Measurements from ENCODE around the gene RERE.
"Not testable (repeated sequence)": the region's sequence is repeated elsewhere in the genome, so short reads cannot be mapped to it uniquely, and the experiment has no call there.

The RERE gene

DNA sequence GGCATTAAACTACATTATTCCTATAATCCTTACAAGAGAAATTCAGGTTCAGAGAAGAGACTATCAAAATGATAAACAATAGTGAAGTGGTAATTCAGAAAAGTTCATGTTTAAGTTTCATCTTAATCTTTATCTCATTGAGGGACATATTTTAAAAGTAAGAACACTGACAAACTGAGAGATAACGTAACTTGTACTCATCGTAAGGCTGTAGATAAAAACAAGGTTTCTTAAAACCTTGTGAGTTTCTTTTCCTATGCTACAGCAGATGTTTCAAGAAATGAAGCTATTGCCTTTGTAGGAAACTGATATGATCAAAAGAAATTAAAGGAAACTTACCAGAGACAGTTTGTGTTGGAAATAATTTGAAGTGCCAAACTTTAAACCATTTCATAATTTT, 65.0 kb downstream of the RERE start:
- DNase-seq (ENCODE audit: low read depth), result no peak

GRCh38 chr1:8751984-8752383, 65.5 kb downstream of the RERE start:
- DNase-seq (ENCODE audit: low read depth), result no peak

DNA sequence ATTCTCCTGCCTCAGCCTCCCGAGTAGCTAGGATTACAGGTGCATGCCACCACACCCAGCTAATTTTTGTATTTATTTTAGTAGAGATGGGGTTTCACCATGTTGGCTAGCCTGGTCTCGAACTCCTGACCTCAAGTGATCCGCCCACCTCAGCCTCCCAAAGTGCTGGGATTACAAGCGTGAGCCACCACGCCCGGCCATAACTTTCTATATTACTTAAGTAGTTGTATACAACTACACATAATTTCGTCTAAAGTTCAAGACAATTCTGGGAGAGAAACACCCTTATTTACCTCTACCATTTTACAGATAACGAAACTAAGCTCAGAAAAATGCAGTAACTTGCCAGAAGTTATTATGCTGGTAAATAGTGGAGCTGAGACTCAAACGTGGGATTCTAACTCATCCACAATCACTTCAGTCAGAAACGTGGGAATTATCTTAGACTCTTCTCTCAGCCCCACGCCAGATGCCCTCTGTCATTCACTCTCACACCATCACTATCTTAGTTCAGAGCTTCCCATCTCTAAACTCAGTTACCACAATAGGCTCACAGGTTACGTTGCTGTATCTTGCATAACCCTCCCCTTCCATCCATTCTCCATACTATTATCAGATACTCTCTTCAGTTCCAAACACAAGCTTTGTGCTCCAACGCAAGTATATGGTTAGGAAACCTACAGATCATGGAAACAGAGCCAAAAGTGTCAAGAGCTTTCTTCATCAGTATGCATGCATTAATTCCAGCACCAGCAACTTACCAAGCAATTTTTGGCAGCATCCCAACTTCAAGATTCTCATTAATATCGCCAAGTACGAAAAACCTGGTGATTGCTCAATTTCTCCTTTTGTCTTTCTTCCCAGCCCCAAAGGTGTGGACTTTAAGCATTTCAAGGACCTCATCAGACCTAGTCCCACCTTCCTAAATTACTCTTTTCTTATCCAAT, 69.3 kb downstream of the RERE start:
- no peak for DNase-seq (ENCODE audit: low read depth)

- DNase-seq (ENCODE audit: low read depth), result no peak
Observed at GRCh38 chr1:8746554-8746953, 70.9 kb downstream of the RERE start.

- no peak for DNase-seq (ENCODE audit: low read depth)
Observed at GRCh38 chr1:8745749-8746390, 71.6 kb downstream of the RERE start.

GRCh38 chr1:8745346-8745745, 72.1 kb downstream of the RERE start:
- no peak for DNase-seq (ENCODE audit: low read depth)

DNA sequence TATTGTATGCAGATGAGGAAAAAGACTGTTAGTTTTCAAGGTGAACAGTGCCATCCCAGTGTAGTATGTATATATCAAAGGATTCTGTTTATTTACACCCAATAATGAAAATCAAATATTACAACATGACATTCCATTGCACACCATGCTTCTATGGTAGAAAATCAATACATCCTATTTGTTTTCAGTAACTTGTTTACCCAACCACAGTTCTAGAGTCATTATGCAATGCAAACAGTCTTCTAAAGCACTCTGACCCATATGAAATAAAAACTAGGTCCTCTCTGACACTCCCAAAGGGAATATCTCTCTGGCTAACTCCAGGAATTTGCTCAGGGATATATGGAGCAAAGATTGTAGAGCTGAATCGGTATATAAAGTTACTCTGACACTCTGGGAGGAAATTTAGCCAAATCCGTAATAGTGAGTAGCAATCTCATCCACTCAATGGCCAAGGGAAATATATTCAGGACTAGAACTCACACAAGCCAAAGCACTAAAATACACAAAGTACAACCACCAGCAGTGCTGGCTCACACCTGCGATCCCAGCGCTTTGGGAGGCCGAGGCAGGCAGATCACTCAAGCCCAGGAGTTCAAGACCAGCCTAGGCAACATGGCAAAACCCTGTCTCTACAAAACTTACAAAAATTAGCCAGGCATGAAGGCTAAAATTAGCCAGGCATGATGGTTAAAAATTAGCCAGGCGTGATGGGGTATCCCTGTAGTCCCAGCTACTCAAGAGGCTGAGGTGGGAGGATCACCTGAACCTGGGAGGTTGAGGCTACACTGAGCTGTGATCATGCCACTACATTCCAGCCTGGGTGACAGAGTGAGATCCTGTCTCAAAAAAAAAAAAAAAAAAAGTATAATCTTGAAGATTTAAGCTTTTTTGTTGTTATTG, 75.2 kb downstream of the RERE start:
- DNase-seq (ENCODE audit: low read depth), result no peak

- DNase-seq (ENCODE audit: low read depth), result no peak
Observed at GRCh38 chr1:8740034-8740449, 77.4 kb downstream of the RERE start.

DNA sequence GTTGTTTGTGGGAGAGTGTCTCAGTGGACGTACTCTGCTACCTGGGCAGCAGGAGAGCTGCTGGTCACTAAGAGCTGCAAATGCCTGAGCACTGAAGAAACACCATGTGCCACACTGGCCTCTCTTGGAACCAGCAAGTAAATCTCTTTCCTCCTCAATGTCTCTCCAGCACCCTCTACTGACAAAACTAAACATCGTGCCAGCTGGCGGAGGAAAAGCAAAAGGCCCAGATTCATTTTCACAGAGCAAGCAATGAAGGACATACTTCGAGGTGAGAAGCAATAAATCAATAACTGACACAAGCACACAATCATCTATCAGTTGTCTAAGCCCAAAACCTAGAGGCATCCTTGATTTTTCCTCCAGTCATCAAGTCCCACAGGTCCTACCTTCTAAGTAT, 78.1 kb downstream of the RERE start:
- DNase-seq (ENCODE audit: low read depth), result no peak

DNA sequence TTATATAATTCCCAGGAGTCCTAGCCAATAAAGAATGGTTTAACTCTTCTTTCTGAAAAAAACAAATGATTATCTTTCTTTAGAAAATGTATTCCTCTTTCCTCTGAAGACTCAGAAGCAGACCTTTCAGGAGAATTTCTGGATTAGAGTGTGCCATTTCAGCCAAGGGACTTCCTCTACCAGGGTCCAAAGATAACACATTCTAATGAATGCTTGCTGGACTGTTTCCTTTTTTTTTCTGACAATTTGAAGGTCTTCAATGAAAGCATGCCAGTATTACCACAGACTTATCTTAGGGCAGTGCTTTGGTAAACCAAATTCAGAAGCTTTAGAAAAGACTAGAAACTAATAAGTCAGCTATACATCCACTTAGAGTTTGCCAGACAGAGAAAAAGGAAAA, 80.5 kb downstream of the RERE start:
- DNase-seq (ENCODE audit: low read depth), result no peak

DNA sequence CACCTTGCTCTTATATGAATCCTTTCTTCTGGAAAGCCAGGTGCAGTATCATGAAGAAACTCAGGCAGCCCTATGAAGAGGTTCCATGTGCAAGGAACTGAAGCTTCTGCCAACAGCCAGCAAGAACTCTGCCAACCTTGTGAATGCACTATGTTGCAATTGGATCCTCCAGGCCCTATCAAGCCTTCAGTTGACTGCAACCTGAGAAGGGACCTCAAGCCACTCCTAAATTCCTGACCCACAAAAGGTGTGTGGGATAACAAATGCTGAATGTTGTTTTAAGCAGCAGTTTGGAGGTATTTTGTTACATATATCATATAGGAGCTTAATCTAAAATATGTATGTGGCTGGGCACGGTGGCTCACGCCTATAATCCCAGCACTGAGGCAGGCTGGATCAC, 84.0 kb downstream of the RERE start:
- DNase-seq (ENCODE audit: low read depth), result no peak

GRCh38 chr1:8731162-8731561, 86.3 kb downstream of the RERE start:
- DNase-seq (ENCODE audit: low read depth), result no peak

DNA sequence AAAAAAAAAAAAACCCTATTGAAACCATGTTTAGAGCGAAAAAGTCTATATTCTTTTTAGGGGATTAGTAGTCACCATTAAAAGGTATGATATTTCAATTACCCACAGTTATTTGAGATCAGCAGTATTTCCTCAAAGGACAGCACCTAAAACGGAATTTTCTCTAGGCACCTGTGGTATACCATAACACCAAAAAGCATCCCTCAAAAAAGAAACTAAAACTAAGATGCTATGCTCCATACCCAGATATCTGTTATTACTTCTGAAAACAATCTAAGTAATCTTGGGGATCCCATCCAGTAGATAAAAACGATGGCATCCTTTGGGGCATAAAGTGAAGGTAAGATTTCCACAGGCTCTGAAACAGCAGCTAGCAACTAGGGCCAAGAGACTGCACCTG, 89.0 kb downstream of the RERE start:
- DNase-seq (ENCODE audit: low read depth), result no peak

GRCh38 chr1:8727809-8728213, 89.6 kb downstream of the RERE start:
- DNase-seq (ENCODE audit: low read depth), result no peak

DNA sequence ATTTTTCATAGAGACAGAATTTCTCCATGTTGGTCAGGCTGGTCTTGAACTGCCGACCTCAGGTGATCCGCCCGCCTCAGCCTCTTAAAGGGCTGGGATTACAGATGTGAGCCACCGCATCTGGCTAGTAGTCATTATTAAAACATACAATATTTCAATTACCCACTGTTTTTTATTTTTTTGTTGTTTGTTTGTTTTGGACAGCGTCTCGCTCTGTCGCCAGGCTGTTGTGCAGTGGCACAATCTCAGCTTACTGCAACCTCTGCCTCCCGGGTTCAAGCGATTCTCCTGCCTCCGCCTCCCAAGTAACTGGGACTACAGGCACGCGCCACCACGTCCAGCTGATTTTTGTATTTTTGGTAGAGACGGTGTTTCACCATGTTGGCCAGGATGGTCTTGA, 90.1 kb downstream of the RERE start:
- DNase-seq (ENCODE audit: low read depth), result not testable (repeated sequence)

GRCh38 chr1:8726801-8727186, 90.6 kb downstream of the RERE start:
- DNase-seq (ENCODE audit: low read depth), result not testable (repeated sequence)

GRCh38 chr1:8723010-8723409, 94.4 kb downstream of the RERE start:
- no peak for DNase-seq (ENCODE audit: low read depth)

GRCh38 chr1:8722366-8722765, 95.1 kb downstream of the RERE start:
- no peak for DNase-seq (ENCODE audit: low read depth)

- DNase-seq (ENCODE audit: low read depth), result no peak
Observed at GRCh38 chr1:8721679-8722324, 95.6 kb downstream of the RERE start.

- no peak for DNase-seq (ENCODE audit: low read depth)
Observed at GRCh38 chr1:8720347-8720746, 97.1 kb downstream of the RERE start.

DNA sequence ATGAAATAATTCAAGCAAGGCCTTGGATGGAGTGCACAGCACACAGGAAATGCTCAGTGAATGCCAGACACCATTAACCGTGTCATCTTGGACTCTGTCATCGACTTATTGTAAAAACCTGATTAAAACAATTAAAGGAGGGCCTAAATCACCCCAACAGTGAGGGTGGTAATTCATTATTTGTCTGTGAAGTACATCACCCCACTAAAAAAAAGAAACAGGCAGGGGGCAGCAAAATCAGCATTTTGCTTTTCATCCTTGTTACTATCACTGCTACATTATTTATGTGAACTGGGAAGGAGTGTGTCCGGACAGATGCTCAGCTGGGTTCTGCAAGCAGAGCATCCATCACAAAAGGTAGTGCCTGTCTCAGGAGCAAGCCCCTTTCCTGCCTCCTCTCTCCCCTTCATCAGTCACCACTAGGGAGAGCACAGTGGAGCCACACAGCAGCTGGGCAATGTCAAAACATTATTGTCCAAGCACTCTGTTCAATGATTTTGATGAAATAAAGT, 98.5 kb downstream of the RERE start:
- no peak for DNase-seq (ENCODE audit: low read depth)

DNA sequence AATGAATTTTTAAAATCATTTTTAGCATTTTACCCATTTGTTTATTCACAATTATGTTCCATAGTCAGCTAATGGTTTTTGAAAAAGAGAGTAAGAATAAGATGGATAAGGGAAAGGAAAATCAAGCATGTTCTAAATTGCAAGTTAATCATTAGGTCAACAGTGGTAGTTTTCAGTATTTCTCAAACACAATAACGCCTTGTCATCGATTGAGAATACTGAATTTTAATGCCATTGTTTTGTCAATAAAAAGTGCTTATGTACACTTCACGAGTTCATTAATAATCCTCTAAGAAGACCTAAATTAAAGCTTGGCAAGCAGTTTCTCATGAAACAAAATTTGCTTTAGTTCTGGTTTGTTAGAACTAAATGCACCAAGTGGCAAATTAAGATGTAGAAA, 100.3 kb downstream of the RERE start:
- no peak for DNase-seq (ENCODE audit: low read depth)

All from stimulated activated CD4-positive, alpha-beta T cell treated with anti-CD3 and anti-CD28 coated beads, Interleukin-2, amount 100 ng/mL, for 4 hours (primary cell).